H9 (cell line): ENCODE measurements around the gene TRANK1. TPM values are rescaled to one million over a fixed set of nuclear protein-coding genes. Genes with fewer than 3 reads are reported as not detected.

ENCODE experiments used
- DNase-seq: peaks from one replicate; pipeline ENCODE4 v3.0.0-alpha.2; 2017
- H2AFZ ChIP-seq: one replicate; pipeline ENCODE4 v1.6.1; 2013; ENCODE audit warnings: mild to moderate bottlenecking, low read length, control low read depth, moderate library complexity
- H2AK5ac ChIP-seq: 2 replicates; pipeline ENCODE4 v1.6.1; 2013; ENCODE audit warnings: low read length, control low read depth, mixed read lengths; ENCODE audit not compliant: insufficient read length
- H2BK120ac ChIP-seq: one replicate; pipeline ENCODE4 v1.6.1; 2013; ENCODE audit warnings: low read depth, mild to moderate bottlenecking, low read length, control low read depth, inconsistent platforms; ENCODE audit not compliant: poor library complexity, severe bottlenecking
- H2BK12ac ChIP-seq: 2 replicates; pipeline ENCODE4 v1.6.1; 2013; ENCODE audit warnings: low read length, control low read depth, mixed read lengths, low read depth; ENCODE audit not compliant: insufficient read length
- H2BK15ac ChIP-seq: 2 replicates; pipeline ENCODE4 v1.6.1; 2013; ENCODE audit warnings: low read depth, low read length, control low read depth
- H2BK20ac ChIP-seq: one replicate; pipeline ENCODE4 v1.6.1; 2013; ENCODE audit warnings: low read depth, mild to moderate bottlenecking, low read length, control low read depth, inconsistent platforms; ENCODE audit not compliant: poor library complexity, severe bottlenecking
- H2BK5ac ChIP-seq: 2 replicates; pipeline ENCODE4 v1.6.1; 2013; ENCODE audit warnings: low read length, control low read depth, mixed read lengths; ENCODE audit not compliant: insufficient read length
- H3K14ac ChIP-seq: 2 replicates; pipeline ENCODE4 v1.6.1; 2013; ENCODE audit warnings: low read length, control low read depth; ENCODE audit not compliant: insufficient read depth
- H3K18ac ChIP-seq: 2 replicates; pipeline ENCODE4 v1.6.1; 2013; ENCODE audit warnings: low read depth, mild to moderate bottlenecking, mixed read lengths, low read length, control low read depth; ENCODE audit not compliant: insufficient read length
- H3K23ac ChIP-seq: 2 replicates; pipeline ENCODE4 v1.6.1; 2013; ENCODE audit warnings: low read length, control low read depth, mixed read lengths, low read depth; ENCODE audit not compliant: insufficient read length
- H3K23me2 ChIP-seq: 2 replicates; pipeline ENCODE4 v1.6.1; 2013; ENCODE audit warnings: low read depth, mild to moderate bottlenecking, mixed read lengths, low read length, control low read depth; ENCODE audit not compliant: insufficient read length, poor library complexity, severe bottlenecking
- H3K27ac ChIP-seq: 2 replicates; pipeline ENCODE4 v1.5.1; 2013; ENCODE audit warnings: low read length, control low read depth, mixed read lengths, low read depth; ENCODE audit not compliant: insufficient read length
- H3K27me3 ChIP-seq: 2 replicates; pipeline ENCODE4 v1.6.1; 2013; ENCODE audit warnings: low read length, control low read depth, inconsistent platforms; ENCODE audit not compliant: insufficient read depth
- H3K4ac ChIP-seq: 2 replicates; pipeline ENCODE4 v1.6.1; 2013; ENCODE audit warnings: low read depth, mild to moderate bottlenecking, control low read depth, inconsistent platforms, low read length, moderate library complexity
- H3K4me1 ChIP-seq: 2 replicates; pipeline ENCODE4 v1.6.1; 2013; ENCODE audit warnings: low read length, control low read depth, inconsistent platforms; ENCODE audit not compliant: insufficient read depth
- H3K4me2 ChIP-seq: 2 replicates; pipeline ENCODE4 v1.6.1; 2013; ENCODE audit warnings: low read length, control low read depth, mixed read lengths; ENCODE audit not compliant: insufficient read length, insufficient read depth
- H3K56ac ChIP-seq: 2 replicates; pipeline ENCODE4 v1.6.1; 2013; ENCODE audit warnings: low read depth, mild to moderate bottlenecking, mixed read lengths, low read length, control low read depth; ENCODE audit not compliant: insufficient read length
- H3K79me1 ChIP-seq: 2 replicates; pipeline ENCODE4 v1.6.1; 2013; ENCODE audit warnings: low read depth, mild to moderate bottlenecking, moderate library complexity, low read length, control low read depth, inconsistent platforms; ENCODE audit not compliant: insufficient read depth, poor library complexity, severe bottlenecking
- H3K79me2 ChIP-seq: 2 replicates; pipeline ENCODE4 v1.6.1; 2013; ENCODE audit warnings: low read length, control low read depth, inconsistent platforms; ENCODE audit not compliant: insufficient read depth
- H3K9ac ChIP-seq: 2 replicates; pipeline ENCODE4 v1.6.1; 2013; ENCODE audit warnings: low read length, control low read depth, mixed read lengths; ENCODE audit not compliant: insufficient read length; ENCODE audit errors: extremely low read depth
- H3K9me3 ChIP-seq: one replicate; pipeline ENCODE4 v1.6.1; 2013; ENCODE audit warnings: low read depth, low read length, inconsistent platforms; ENCODE audit not compliant: control insufficient read depth
- H3T11ph ChIP-seq: one replicate; pipeline ENCODE4 v1.6.1; 2013; ENCODE audit warnings: mild to moderate bottlenecking, low read length, control low read depth, inconsistent platforms
- H4K20me1 ChIP-seq: one replicate; pipeline ENCODE4 v1.6.1; 2013; ENCODE audit not compliant: control insufficient read depth, insufficient read length, insufficient read depth
- H4K5ac ChIP-seq: 2 replicates; pipeline ENCODE4 v1.6.1; 2013; ENCODE audit warnings: low read depth, mild to moderate bottlenecking, mixed read lengths, low read length, control low read depth; ENCODE audit not compliant: insufficient read length
- H4K8ac ChIP-seq: replicated peaks from 2 replicates; pipeline ENCODE4 v1.6.1; 2013; ENCODE audit warnings: low read length, control low read depth, mixed read lengths, low read depth; ENCODE audit not compliant: insufficient read length
- H4K91ac ChIP-seq: 2 replicates; pipeline ENCODE4 v1.6.1; 2013; ENCODE audit warnings: low read depth, mild to moderate bottlenecking, moderate library complexity, mixed read lengths, low read length, control low read depth; ENCODE audit not compliant: insufficient read length
- H3K27ac Mint-ChIP-seq, 3 experiments: 2 replicates in 2 of 3; 3 replicates in 1 of 3; pipeline ENCODE4 v1.8.0; 2020 to 2021; ENCODE audit warnings: mixed read lengths in 3 of 3, mild to moderate bottlenecking in 1 of 3, moderate library complexity in 1 of 3
- H3K27me3 Mint-ChIP-seq: 2 replicates; pipeline ENCODE4 v1.8.0; 2021; ENCODE audit warnings: low read depth, mild to moderate bottlenecking, moderate library complexity, mixed read lengths
- H3K36me3 Mint-ChIP-seq, 3 experiments: 2 replicates in 2 of 3; 3 replicates in 1 of 3; pipeline ENCODE4 v1.8.0; 2020 to 2021; ENCODE audit warnings: low read depth in 3 of 3, mixed read lengths in 3 of 3; ENCODE audit not compliant: insufficient read depth in 1 of 3
- H3K4me1 Mint-ChIP-seq, 2 experiments: 2 replicates each; pipeline ENCODE4 v1.8.0; 2020; ENCODE audit warnings: mixed read lengths in 2 of 2
- H3K4me3 Mint-ChIP-seq, 2 experiments: 2 replicates in 1 of 2; 3 replicates in 1 of 2; pipeline ENCODE4 v1.8.0; 2020 to 2021; ENCODE audit warnings: mild to moderate bottlenecking in 2 of 2, mixed read lengths in 2 of 2, moderate library complexity in 1 of 2
- H3K9me3 Mint-ChIP-seq, 2 experiments: 2 replicates in 1 of 2; 3 replicates in 1 of 2; pipeline ENCODE4 v1.8.0; 2020; ENCODE audit warnings: mild to moderate bottlenecking in 2 of 2, mixed read lengths in 2 of 2, moderate library complexity in 1 of 2
- CTCF ChIP-seq: fragments of 200-600 bp; sonication (generic); conservative IDR thresholded peaks from 3 replicates; pipeline ENCODE4 v1.8.0; 2021; ENCODE audit warnings: antibody characterized with exemption, mild to moderate bottlenecking
- WGBS: extraction: QIAGEN DNeasy Blood & Tissue Kit; methylation state at CpG from one replicate; pipeline ENCODE4 v1.1.7; 2013; ENCODE audit warnings: missing lambda C conversion rate, low lambda C conversion rate, mixed read lengths; ENCODE audit not compliant: insufficient read length; ENCODE audit errors: extremely low coverage; 5-methylcytosine and 5-hydroxymethylcytosine counted together
- total RNA-seq: library from RNA; stranded (reverse); gene quantifications from 2 replicates; pipeline ENCODE4 v1.2.1, GENCODE V29; 2021

Gene TRANK1
- total RNA-seq, 1 experiment from 2014 or later = 5.9 TPM

DNA sequence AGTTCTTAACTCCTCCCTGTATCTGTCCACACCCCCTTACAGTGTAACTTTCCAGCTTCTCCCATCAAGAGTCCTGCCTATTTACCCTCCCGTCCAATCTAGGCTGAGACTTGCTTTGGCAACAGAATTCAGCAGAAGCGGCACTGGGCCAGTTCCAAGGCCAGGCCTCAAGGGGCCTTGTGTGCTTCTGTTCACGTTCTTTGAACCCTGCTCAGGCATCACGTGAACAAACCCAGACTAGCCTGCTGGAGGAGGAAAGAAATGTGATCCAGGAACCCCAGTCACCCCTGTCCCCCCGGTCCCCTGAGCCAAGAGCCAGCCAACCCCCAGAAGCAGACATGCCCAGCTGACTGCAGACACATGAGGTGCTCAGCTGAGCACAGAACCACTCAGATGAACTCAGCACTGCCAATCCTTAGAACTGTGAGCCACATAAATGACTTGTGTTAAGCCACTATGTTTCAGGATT is 104.4 kb downstream of the TRANK1 start:
- Mint-ChIP-seq H3K4me3 (no peak overlapping the region), H3K36me3 (peaks cover 12 to 29% (median 15%) of the 10 kb centered on the region in 3 experiments), H3K4me1 (peaks cover 4% of the 10 kb centered on the region in 2 experiments; a peak in 3 of 4 replicates), H3K9me3 (peaks cover 7 to 12% of the 10 kb centered on the region in 2 experiments; a peak in 4 of 5 replicates), H3K27me3 (no peaks in the 10 kb centered on the region), H3K27ac (no peak overlapping the region)
- no peaks in the 10 kb centered on the region for H3K9me3 ChIP-seq
- H2AFZ ChIP-seq = no peak overlapping the region
- TF ChIP-seq CTCF = no peak
- H3K23me2 ChIP-seq = no peaks in the 10 kb centered on the region
- no peak overlapping the region for H2BK5ac ChIP-seq
- H4K20me1 ChIP-seq = no peaks in the 10 kb centered on the region
- no peak for DNase-seq
- no peaks in the 10 kb centered on the region; the same call in 1 of the 2 replicates for H3K4me1 ChIP-seq
- H2BK12ac ChIP-seq = no peak overlapping the region
- H3K27me3 ChIP-seq = no peaks in the 10 kb centered on the region
- no peak overlapping the region for H4K8ac ChIP-seq
- H4K5ac ChIP-seq = no peak overlapping the region
- no peak overlapping the region for H3K23ac ChIP-seq
- no peak overlapping the region for H3K14ac ChIP-seq
- H2BK20ac ChIP-seq = no peak overlapping the region
- no peak overlapping the region for H4K91ac ChIP-seq
- H3K9ac ChIP-seq = no peak overlapping the region
- no peak overlapping the region for H3K56ac ChIP-seq
- H2AK5ac ChIP-seq = no peak overlapping the region
- no peak overlapping the region for H3T11ph ChIP-seq
- H3K18ac ChIP-seq = no peak overlapping the region
- H2BK120ac ChIP-seq = no peak overlapping the region
- WGBS = no CpG with 5 or more reads among the region's 5 CpGs
- no peaks in the 10 kb centered on the region for H3K79me2 ChIP-seq
- no peaks in the 10 kb centered on the region for H3K79me1 ChIP-seq
- no peak overlapping the region for H3K4me2 ChIP-seq
- no peak overlapping the region for H3K27ac ChIP-seq
- no peak overlapping the region for H3K4ac ChIP-seq
- H2BK15ac ChIP-seq = no peak overlapping the region
